Measurements from ENCODE around the gene RAB23.

Gene RAB23

DNA sequence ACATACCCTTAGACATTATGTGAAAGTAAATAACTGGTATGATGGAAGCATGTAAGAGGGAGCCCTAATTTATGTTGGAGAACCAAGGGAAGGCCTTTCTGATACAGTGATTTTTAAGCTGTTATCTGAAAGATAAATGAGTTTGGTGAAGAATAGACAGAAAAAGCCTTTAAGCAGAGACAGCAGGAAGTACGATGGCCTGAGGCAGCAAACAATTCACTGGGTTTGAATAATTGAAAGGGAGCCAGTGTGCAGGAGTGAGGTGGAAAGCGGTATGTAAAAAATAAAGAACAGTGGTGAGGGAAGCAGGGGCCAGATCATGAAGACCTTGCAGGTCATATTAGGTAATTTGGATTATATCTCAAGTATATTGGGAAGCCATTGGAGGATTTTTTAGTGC is 4.1 kb upstream of the RAB23 start:
- no peak for DNase-seq

GRCh38 chr6:57224769-57225515 is 2.8 kb upstream of the RAB23 start:
- DNase-seq: no peak

DNA sequence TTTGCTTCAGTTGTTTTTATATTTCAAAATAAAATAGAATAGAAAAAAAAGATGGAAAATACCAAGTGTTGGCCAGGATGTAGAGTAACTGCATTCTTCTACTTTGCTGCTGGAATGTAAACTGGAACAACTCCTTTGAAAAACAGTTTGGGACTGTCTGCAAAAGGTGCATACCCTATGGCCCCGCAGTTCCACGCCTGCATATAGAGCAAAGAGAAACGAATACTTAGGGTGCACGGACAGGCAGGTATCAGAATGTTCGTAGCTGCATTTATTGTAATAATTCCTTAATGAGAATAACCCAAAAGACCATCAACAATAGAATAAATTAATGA is 603 bp upstream of the RAB23 start:
- no peak for DNase-seq

GRCh38 chr6:57221191-57221935 is 744 bp downstream of the RAB23 start:
- peak; percentile 20 for DNase-seq

DNA sequence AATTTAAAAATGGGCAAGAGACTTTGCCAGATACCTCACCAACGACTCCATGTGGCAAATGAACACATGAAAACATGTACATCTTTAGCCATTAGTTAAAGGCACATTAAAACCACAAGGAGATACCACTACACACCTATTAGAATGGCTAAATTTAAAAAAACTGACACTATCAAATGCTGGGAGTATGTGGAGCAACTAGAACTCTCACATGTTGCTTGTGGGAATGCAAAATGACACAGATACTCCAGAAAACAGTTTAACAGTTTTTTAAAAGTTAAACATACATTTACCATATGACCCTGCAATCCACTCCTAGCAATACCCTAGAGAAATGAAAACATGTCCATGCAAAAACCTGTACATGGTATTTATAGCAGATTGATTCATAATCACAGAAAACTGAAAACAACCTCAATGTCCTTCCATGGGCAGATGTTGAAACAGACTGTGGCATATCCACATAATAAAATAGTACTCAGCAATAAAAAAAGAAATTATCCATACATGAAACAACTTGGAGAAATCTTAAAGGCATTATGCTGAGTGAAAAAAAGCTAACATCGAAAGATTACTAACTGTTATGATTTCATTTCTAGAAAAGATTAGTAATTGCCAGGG is 1.9 kb downstream of the RAB23 start:
- DNase-seq: no peak

DNA sequence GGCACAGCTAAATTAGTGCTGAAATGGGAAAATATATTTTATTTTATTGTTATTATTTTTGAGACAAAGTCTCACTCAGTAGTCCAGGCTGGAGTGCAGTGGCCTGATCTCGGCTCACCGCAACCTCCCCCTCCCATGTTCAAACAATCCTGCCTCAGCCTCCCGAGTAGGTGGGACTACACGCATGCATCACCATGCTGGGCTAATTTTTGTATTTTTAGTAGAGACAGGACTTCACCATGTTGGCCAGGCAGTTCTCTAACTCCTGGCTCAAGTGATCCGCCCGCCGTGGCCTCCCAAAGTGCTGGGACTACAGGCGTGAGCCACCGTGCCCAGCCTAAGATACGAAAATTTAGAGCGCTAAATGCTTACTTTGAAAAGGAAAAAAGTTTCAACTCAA is 4.8 kb downstream of the RAB23 start:
- DNase-seq: no peak

- DNase-seq: no peak
Observed at GRCh38 chr6:57216235-57217101, 5.6 kb downstream of the RAB23 start.

DNA sequence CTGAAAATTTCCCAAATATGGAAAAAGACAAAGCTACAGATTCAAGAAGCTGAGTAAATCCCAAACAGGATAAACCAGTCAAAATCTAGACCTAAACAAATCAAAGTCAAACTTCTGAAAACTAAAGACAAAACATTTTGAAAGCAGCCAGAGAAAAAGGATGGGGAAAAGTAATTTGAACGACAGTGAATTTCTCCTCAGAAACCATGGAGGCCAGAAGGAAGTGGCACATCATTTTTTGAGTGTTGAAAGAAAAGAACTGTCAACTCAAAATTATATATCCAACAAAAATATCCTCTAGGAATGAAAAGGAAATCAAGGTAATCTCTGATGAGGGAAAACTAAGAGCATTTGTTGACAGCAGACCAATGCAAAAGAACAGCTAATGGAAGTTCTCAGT is 6.8 kb downstream of the RAB23 start:
- no peak for DNase-seq

DNA sequence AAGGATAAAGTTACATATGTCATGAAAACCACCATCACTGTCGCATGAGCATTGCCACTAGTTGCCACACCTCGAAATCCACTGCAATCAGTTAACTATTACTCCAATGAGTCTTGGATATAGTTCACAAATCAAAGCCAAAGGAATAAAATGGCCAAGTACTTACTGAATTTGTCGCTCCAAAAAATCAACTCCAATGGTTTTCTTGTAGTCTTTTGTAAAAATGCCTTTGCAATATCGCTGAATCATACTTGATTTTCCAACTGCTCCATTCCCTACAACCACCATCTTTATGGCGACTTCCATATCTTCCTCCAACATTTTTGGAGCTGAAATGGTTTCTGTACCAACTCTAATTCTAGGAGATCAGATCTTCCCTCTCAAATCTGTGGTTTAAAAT is 12.0 kb downstream of the RAB23 start:
- no peak for DNase-seq

- no peak for DNase-seq
Observed at GRCh38 chr6:57209030-57209429, 13.1 kb downstream of the RAB23 start.

- no peak for DNase-seq
Observed at GRCh38 chr6:57207872-57208271, 14.2 kb downstream of the RAB23 start.

DNA sequence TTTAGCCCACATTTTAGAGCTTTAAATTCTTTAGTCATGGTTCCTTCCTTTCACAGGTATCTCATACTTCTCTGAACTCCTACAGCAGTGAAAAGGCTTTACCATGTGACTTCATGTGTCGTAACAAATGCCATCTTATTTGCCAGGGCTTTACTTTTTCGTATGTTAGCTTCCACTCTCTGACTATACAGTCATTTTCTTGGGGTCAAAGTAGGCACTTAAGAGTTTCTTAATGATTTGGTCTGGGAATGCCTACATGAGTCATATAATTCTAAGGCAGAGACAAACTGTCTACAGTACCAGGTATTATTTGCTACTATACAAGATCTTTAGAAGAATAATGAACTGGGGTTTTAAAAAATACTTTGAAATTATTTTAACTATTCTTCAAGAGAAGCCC is 15.0 kb downstream of the RAB23 start:
- DNase-seq: no peak

- no peak for DNase-seq
Observed at GRCh38 chr6:57205550-57206328, 16.4 kb downstream of the RAB23 start.

- no peak for DNase-seq
Observed at GRCh38 chr6:57201718-57202117, 20.4 kb downstream of the RAB23 start.

GRCh38 chr6:57198926-57199636 is 23.0 kb downstream of the RAB23 start:
- DNase-seq: no peak

DNA sequence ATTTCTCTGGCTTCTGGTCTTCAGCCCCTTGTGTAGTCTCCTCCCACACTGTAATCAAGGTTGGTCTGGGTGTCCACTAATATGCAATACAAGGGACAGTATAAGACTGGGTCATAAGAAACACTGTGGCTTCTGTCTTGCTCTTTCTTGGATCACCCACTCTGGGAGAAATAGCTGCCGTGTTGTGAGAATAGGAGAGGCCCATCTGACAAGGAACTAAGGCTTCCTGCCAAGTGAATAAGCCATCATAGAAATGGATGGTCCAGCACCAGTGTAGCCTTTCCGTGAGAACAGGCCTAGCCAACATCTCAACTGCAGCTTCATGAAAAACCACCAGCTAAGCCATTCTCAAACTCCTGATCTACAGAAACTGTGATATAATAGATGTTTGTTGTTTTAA is 26.6 kb downstream of the RAB23 start:
- DNase-seq: no peak

- no peak for DNase-seq
Observed at GRCh38 chr6:57193177-57193576, 28.9 kb downstream of the RAB23 start.

DNA sequence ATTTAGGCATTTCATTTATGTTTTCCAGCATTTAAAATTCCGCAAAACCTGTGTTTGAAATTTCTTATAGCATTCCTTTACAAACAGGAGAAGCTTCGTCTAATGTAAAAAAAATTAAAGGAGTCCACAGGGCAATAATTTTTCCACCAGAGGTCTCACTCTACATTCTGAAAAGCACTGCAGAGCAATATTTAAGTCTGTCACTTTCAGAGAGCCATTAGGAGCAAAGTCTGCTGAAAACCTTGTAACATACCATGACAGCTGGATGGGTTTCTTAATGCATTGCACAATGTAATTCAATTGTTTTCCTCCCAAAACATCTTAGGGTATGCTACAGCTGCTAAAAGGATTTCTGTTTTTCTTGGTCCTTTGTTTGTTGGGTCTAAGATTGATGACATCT is 32.0 kb downstream of the RAB23 start:
- DNase-seq: no peak

GRCh38 chr6:57183336-57183735 is 38.8 kb downstream of the RAB23 start:
- no peak for DNase-seq

DNA sequence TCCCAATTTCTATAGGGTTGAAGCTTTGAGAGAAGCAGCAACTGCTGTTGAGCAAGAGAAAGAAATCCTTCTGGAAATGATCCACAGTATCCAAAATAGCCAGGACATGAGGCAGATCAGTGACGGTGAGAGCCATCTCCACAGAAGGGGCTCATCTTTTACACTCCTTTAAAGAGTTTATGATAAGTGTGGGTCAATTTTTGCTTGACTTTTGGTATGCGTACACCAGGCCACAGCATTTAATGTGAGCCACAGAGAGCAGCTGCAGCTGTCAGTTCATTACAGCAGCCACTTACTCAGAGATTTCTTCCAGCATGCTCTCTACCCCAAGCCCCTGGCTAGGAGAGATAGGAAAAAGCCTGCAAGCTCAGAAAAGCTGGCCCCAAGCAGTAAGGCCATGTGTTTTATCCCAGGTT is 40.1 kb downstream of the RAB23 start:
- no peak for DNase-seq

- no peak for DNase-seq
Observed at GRCh38 chr6:57180596-57180995, 41.5 kb downstream of the RAB23 start.
